GM12878 (cell line): ENCODE results near the gene DIRAS2. TPM values are rescaled to one million over a fixed set of nuclear protein-coding genes. Genes with fewer than 3 reads are reported as not detected.

Experiments
- ATAC-seq: fragments of 200-7000 bp; cut with Tn5 transposase; 3 replicates; pipeline ENCODE4 v1.9.1; 2020; ENCODE audit warnings: mild to moderate bottlenecking, moderate library complexity
- BruUV-seq: library from RNA; stranded (reverse); fragments of 400-500 nt; replicated peaks from 2 replicates; lab custom pipeline; 2021; lab: Mats Ljungman, UMichigan
- CTCF ChIA-PET: fragments of 300-600 bp; sonication (Branson Sonifier 250); formaldehyde crosslinking; extraction: SDS; loops from one replicate; lab custom pipeline; 2021; ENCODE audit warnings: inconsistent platforms; lab: Yijun Ruan, JAX
- POLR2A ChIA-PET: fragments of 350-600 bp; formaldehyde crosslinking; extraction: SDS; loops from one replicate; lab custom pipeline; 2021; ENCODE audit warnings: inconsistent platforms; lab: Charles Lee
- RAD21 ChIA-PET: fragments of 300-600 bp; sonication (Branson Sonifier 250); formaldehyde crosslinking; loops from one replicate; lab custom pipeline; 2023; ENCODE audit warnings: antibody characterized with exemption; ENCODE audit not compliant: unreplicated experiment; lab: Charles Lee
- SMC1A ChIA-PET: fragments of 300-600 bp; sonication (Branson Sonifier 250); formaldehyde crosslinking; loops from one replicate; lab custom pipeline; 2023; ENCODE audit not compliant: unreplicated experiment, uncharacterized antibody; lab: Charles Lee
- DNase-seq: peaks from one replicate; pipeline ENCODE4 v3.0.0-alpha.2; 2011; ENCODE audit warnings: low read depth, low spot score
- FAIRE-seq: peaks from 3 replicates; lab custom pipeline; 2011; peaks lifted over from hg19 to GRCh38; lab: Jason Lieb, UNC
- H2AFZ ChIP-seq: 2 replicates; pipeline ENCODE4 v1.6.0; 2011; ENCODE audit warnings: low read depth, low read length, control low read depth; ENCODE audit not compliant: control insufficient read depth
- H3K27ac ChIP-seq: 2 replicates; pipeline ENCODE4 v1.5.1; 2011; ENCODE audit warnings: control low read depth; ENCODE audit not compliant: control insufficient read depth, insufficient read depth
- H3K27me3 ChIP-seq, 2 experiments: replicated peaks in 1 of 2; 2 replicates each; pipeline versions ENCODE4 v1.6.0 to v1.6.1; 2011; ENCODE audit warnings: low read length in 1 of 2; ENCODE audit not compliant: control insufficient read depth in 2 of 2, insufficient read depth in 2 of 2
- H3K36me3 ChIP-seq, 2 experiments: 2 replicates each; pipeline ENCODE4 v1.5.1; 2011; ENCODE audit warnings: low read length in 1 of 2; ENCODE audit not compliant: control insufficient read depth in 2 of 2, insufficient read depth in 2 of 2
- H3K4me1 ChIP-seq: 2 replicates; pipeline ENCODE4 v1.6.1; 2011; ENCODE audit warnings: mild to moderate bottlenecking, low read length, moderate library complexity, mixed read lengths; ENCODE audit not compliant: control insufficient read depth, insufficient read depth
- H3K4me2 ChIP-seq: 2 replicates; pipeline ENCODE4 v1.6.0; 2011; ENCODE audit warnings: control low read depth; ENCODE audit not compliant: control insufficient read depth, insufficient read depth
- H3K4me3 ChIP-seq: fragments of 200-600 bp; sonication (generic); 2 replicates; pipeline ENCODE4 v1.5.1; 2016
- H3K79me2 ChIP-seq: 2 replicates; pipeline ENCODE4 v1.6.0; 2011; ENCODE audit warnings: low read length; ENCODE audit not compliant: control insufficient read depth, insufficient read depth
- H3K9ac ChIP-seq: 2 replicates; pipeline ENCODE4 v1.8.0; 2011; ENCODE audit warnings: low read length, control low read depth, mixed read lengths; ENCODE audit not compliant: control insufficient read depth, insufficient read depth
- H3K9me3 ChIP-seq: replicated peaks from 3 replicates; pipeline ENCODE4 v1.5.1; 2011; ENCODE audit warnings: mild to moderate bottlenecking, low read length; ENCODE audit not compliant: control insufficient read depth, insufficient read depth
- H4K20me1 ChIP-seq: 2 replicates; pipeline ENCODE4 v1.6.0; 2011; ENCODE audit not compliant: control insufficient read depth, insufficient read depth
- CBX5 ChIP-seq: sonication (generic); IDR thresholded peaks from 2 replicates; pipeline ENCODE4 v1.6.1; 2016; ENCODE audit warnings: low read depth, moderate library complexity, mild to moderate bottlenecking, inconsistent platforms
- CEBPB ChIP-seq, 2 experiments: fragments of 150-350 bp in 1 of 2; IDR thresholded peaks; 2 replicates each; pipeline ENCODE4 v1.6.1; 2012 to 2014; ENCODE audit warnings: low read depth in 2 of 2, low read length in 2 of 2, borderline replicate concordance in 1 of 2, inconsistent platforms in 1 of 2
- ELK1 ChIP-seq: IDR thresholded peaks from 2 replicates; pipeline ENCODE4 v1.6.1; 2012; ENCODE audit warnings: low read depth, low read length, improper control_type of control experiment
- FOXK2 ChIP-seq: fragments of 450-650 bp; IDR thresholded peaks from 2 replicates; pipeline ENCODE4 v1.6.1; 2017; ENCODE audit warnings: mild to moderate bottlenecking, moderate library complexity
- HSF1 ChIP-seq: fragments of 150-350 bp; IDR thresholded peaks from 2 replicates; pipeline ENCODE4 v1.6.1; 2014; ENCODE audit warnings: mild to moderate bottlenecking, low read depth, low read length
- MAX ChIP-seq: IDR thresholded peaks from 2 replicates; pipeline ENCODE4 v1.6.1; 2012; ENCODE audit warnings: low read depth, low read length, improper control_type of control experiment
- MLLT1 ChIP-seq: fragments of 450-650 bp; IDR thresholded peaks from 2 replicates; pipeline ENCODE4 v1.6.1; 2016; ENCODE audit warnings: mild to moderate bottlenecking
- TARDBP ChIP-seq: IDR thresholded peaks from 2 replicates; pipeline ENCODE4 v1.6.1; 2016; ENCODE audit warnings: borderline replicate concordance
- ZNF384 ChIP-seq: IDR thresholded peaks from 2 replicates; pipeline ENCODE4 v1.6.1; 2012; ENCODE audit warnings: low read depth, mild to moderate bottlenecking, low read length, improper control_type of control experiment, borderline replicate concordance
- WGBS: methylation state at CpG from one replicate; pipeline ENCODE4 v1.1.6; 2016; ENCODE audit warnings: low lambda C conversion rate; ENCODE audit not compliant: insufficient replicate concordance, insufficient coverage; ENCODE audit errors: missing lambda C conversion rate; 5-methylcytosine and 5-hydroxymethylcytosine counted together
- in situ Hi-C: fragments of 300-500 bp; cut with MboI; formaldehyde crosslinking; loops from 9 replicates; pipeline ENCODE4 v1.14.3; 2018; ENCODE audit warnings: mixed read lengths
- intact Hi-C: fragments of 100-400 bp; cut with micrococcal nuclease; formaldehyde crosslinking; loops from one replicate; pipeline ENCODE4 v1.14.2; 2022; ENCODE audit not compliant: unreplicated experiment
- polyA plus RNA-seq, 11 experiments: library from polyadenylated mRNA; depleted of rRNA in 4 of 11; unstranded in 6 of 11; stranded (reverse) in 5 of 11; fragments of >200 nt; fragmentation: Nextera tagmentation in 4 of 11; fragmentation: Illumina TruSeq in 1 of 11; extraction: Ambion mirVana in 4 of 11; extraction: Trizol in 1 of 11; gene quantifications; 1 replicate in 1 of 11; 2 replicates in 10 of 11; pipeline versions ENCODE4 v1.2.1 to v1.2.3, GENCODE V29; 2011 to 2016; ENCODE audit warnings: inconsistent platforms in 2 of 11, missing spikeins in 2 of 11, low read depth in 1 of 11
- total RNA-seq, 4 experiments: library from RNA; depleted of rRNA in 3 of 4; stranded (reverse); fragments of >200 nt in 3 of 4; fragmentation: Illumina TruSeq in 1 of 4; extraction: Trizol in 1 of 4; gene quantifications; 2 replicates each; pipeline versions ENCODE4 v1.2.1 to v1.2.3, GENCODE V29; 2013 to 2021

DIRAS2 gene
- total and polyA plus RNA-seq, 10 of the 15 experiments (the other 5 are each of a cell fraction or from before 2014, with no cell fraction given) = not detected

GRCh38 chr9:90651246-90651645, 8.6 kb upstream of the DIRAS2 start:
- Histone ChIP-seq H3K4me3 (no peak overlapping the region), H3K36me3 (no peaks in the 10 kb centered on the region), H3K9me3 (peaks cover 2% of the 10 kb centered on the region; the same call in 1 of the 3 replicates), H3K27ac (no peak overlapping the region), H3K27me3 (0 out of 4 replicates have a peak, but pooled peaks cover 0 to 2% of the 10 kb centered on the region in 2 experiments), H3K4me1 (no peaks in the 10 kb centered on the region), H4K20me1 (no peaks in the 10 kb centered on the region), H2AFZ (no peak overlapping the region), H3K4me2 (no peak overlapping the region), H3K9ac (no peak overlapping the region), H3K79me2 (no peaks in the 10 kb centered on the region)
- TF ChIP-seq FOXK2 (no peak), MAX (no peak)
- BruUV-seq = no TSS peak
- DNase-seq = no peak
- ChIA-PET POLR2A (no interaction called here), RAD21 (no interaction called here), CTCF (no interaction called here), SMC1A (interaction anchor here (0.6 kb wide), 1 partner anchor 55 kb away, joined by 6 read pairs; no protein-coding TSS in a partner anchor)
- intact Hi-C loops (no loop called here), in situ Hi-C loops (no loop called here)
- no peak for ATAC-seq
- FAIRE-seq = no peak
- WGBS = 0% methylated on average over 1 of the region's 1 CpG

GRCh38 chr9:90647843-90648242, 5.2 kb upstream of the DIRAS2 start:
- Histone ChIP-seq H3K27me3 (peaks cover 1 to 2% of the 10 kb centered on the region in 2 experiments; a peak in 1 of 4 replicates), H4K20me1 (no peaks in the 10 kb centered on the region), H3K79me2 (no peaks in the 10 kb centered on the region), H2AFZ (no peak overlapping the region), H3K9ac (no peak overlapping the region), H3K9me3 (peaks cover 2% of the 10 kb centered on the region; the same call in 1 of the 3 replicates), H3K36me3 (no peaks in the 10 kb centered on the region), H3K4me3 (no peak overlapping the region), H3K4me1 (no peaks in the 10 kb centered on the region), H3K27ac (no peak overlapping the region), H3K4me2 (no peak overlapping the region)
- in situ Hi-C loops (no loop called here), intact Hi-C loops (no loop called here)
- BruUV-seq = no TSS peak
- SMC1A ChIA-PET = no interaction called here
- CTCF ChIA-PET = interaction anchor here (0.6 to 1.1 kb wide), 2 partner anchors 223 to 867 kb away, joined by 3 to 4 read pairs; no protein-coding TSS in a partner anchor
- ATAC-seq (no peak), DNase-seq (no peak), FAIRE-seq (no peak)
- 0% methylated on average over 2 of the region's 2 CpGs for WGBS
- POLR2A ChIA-PET = no interaction called here
- RAD21 ChIA-PET = no interaction called here
- TF ChIP-seq CBX5 (no peak), ELK1 (no peak), ZNF384 (no peak), HSF1 (no peak), CEBPB (IDR thresholded peaks at IDR 0.05; ENCODE audit: borderline replicate concordance in 1 of 2, low read depth in 2 of 2, low read length in 2 of 2) (no peak), MLLT1 (no peak), TARDBP (no peak)
